Measurements from ENCODE around the gene ARHGAP28. TPM values are rescaled to one million over a fixed set of nuclear protein-coding genes. Genes with fewer than 3 reads are reported as not detected.

ARHGAP28 gene
- polyA plus RNA-seq, 3 donors, result not detected

DNA sequence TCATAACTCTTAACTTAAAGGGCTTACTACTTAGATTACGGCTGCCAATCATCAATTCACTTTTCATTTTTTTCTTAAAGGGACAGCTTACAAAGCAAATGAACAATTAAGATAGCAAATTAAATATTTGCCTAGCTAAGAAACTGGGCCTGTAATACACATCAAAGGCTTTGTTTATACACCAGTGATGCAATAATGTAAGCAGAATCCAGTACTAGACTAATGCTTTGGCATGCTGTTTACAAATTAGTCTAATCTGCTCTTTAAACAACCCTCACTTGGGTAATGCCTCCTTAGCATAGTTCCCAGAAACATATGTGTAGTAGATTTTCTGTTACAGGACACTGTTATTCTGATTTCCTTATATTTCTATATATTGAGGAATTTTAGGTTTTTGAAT is 105.8 kb downstream of the ARHGAP28 start:
- WGBS (ENCODE audit: insufficient coverage), result 100% methylated on average over 1 of the region's 1 CpG
- peaks cover 2 to 10% (median 4%) of the 10 kb centered on the region in 7 donors for H3K9me3 Mint-ChIP-seq
- no peak overlapping the region for H2AFZ ChIP-seq (ENCODE audit: insufficient read depth, low read depth, low read length, poor library complexity, severe bottlenecking)
- H3K4me1 ChIP-seq (ENCODE audit: control insufficient read depth in 1 of 2, insufficient read depth in 2 of 2, low read length in 2 of 2), result no peaks in the 10 kb centered on the region
- H3K4me1 Mint-ChIP-seq, result no peaks in the 10 kb centered on the region
- H4K20me1 ChIP-seq (ENCODE audit: insufficient read depth, low read length), result no peaks in the 10 kb centered on the region
- H3K9me3 ChIP-seq (replicated peaks in 1 of 2; ENCODE audit: control insufficient read depth in 1 of 2, insufficient read depth in 1 of 2, low read length in 2 of 2), result no peaks in the 10 kb centered on the region
- H3K27me3 Mint-ChIP-seq (ENCODE audit: low read depth in 3 of 3), result peaks cover 0 to 2% (median under 1%) of the 10 kb centered on the region in 3 donors
- H3K79me2 ChIP-seq (ENCODE audit: insufficient read depth, low read length), result no peaks in the 10 kb centered on the region
- no peak overlapping the region for H3K4me2 ChIP-seq (replicated peaks; ENCODE audit: extremely low read depth, low read length, poor library complexity, severe bottlenecking)
- no peak overlapping the region for H3K27ac Mint-ChIP-seq
- H3K36me3 Mint-ChIP-seq, result no peaks in the 10 kb centered on the region
- no peak overlapping the region for H3K9ac ChIP-seq (ENCODE audit: insufficient read depth, low read length, poor library complexity, severe bottlenecking)
- intact Hi-C loops (cut with micrococcal nuclease), result no loop called here
- no peak for DNase-seq
- no peak overlapping the region for H3K27ac ChIP-seq (ENCODE audit: low read depth in 1 of 2, low read length in 2 of 2)
- no peak overlapping the region for H3K4me3 ChIP-seq (replicated peaks in 1 of 3; ENCODE audit: low read depth in 2 of 3, low read length in 3 of 3)
- TF ChIP-seq, protein P1, sequence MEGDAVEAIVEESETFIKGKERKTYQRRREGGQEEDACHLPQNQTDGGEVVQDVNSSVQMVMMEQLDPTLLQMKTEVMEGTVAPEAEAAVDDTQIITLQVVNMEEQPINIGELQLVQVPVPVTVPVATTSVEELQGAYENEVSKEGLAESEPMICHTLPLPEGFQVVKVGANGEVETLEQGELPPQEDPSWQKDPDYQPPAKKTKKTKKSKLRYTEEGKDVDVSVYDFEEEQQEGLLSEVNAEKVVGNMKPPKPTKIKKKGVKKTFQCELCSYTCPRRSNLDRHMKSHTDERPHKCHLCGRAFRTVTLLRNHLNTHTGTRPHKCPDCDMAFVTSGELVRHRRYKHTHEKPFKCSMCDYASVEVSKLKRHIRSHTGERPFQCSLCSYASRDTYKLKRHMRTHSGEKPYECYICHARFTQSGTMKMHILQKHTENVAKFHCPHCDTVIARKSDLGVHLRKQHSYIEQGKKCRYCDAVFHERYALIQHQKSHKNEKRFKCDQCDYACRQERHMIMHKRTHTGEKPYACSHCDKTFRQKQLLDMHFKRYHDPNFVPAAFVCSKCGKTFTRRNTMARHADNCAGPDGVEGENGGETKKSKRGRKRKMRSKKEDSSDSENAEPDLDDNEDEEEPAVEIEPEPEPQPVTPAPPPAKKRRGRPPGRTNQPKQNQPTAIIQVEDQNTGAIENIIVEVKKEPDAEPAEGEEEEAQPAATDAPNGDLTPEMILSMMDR (IDR thresholded peaks at IDR 0.05), result no peak
- no peak overlapping the region for H3K4me3 Mint-ChIP-seq
- no peaks in the 10 kb centered on the region for H3K27me3 ChIP-seq (ENCODE audit: control insufficient read depth in 2 of 2, insufficient read depth in 2 of 2, low read length in 2 of 2)
- H3K36me3 ChIP-seq (replicated peaks in 1 of 2; ENCODE audit: control insufficient read depth in 1 of 2, insufficient read depth in 2 of 2, low read length in 2 of 2), result no peaks in the 10 kb centered on the region

- Histone ChIP-seq H3K4me1 (ENCODE audit: control insufficient read depth in 1 of 2, insufficient read depth in 2 of 2, low read length in 2 of 2) (no peaks in the 10 kb centered on the region), H2AFZ (ENCODE audit: insufficient read depth, low read depth, low read length, poor library complexity, severe bottlenecking) (no peak overlapping the region), H3K27ac (ENCODE audit: low read depth in 1 of 2, low read length in 2 of 2) (no peak overlapping the region), H3K36me3 (replicated peaks in 1 of 2; ENCODE audit: control insufficient read depth in 1 of 2, insufficient read depth in 2 of 2, low read length in 2 of 2) (no peaks in the 10 kb centered on the region), H3K4me2 (replicated peaks; ENCODE audit: extremely low read depth, low read length, poor library complexity, severe bottlenecking) (no peak overlapping the region), H4K20me1 (ENCODE audit: insufficient read depth, low read length) (no peaks in the 10 kb centered on the region), H3K9me3 (replicated peaks in 1 of 2; ENCODE audit: control insufficient read depth in 1 of 2, insufficient read depth in 1 of 2, low read length in 2 of 2) (no peaks in the 10 kb centered on the region), H3K79me2 (ENCODE audit: insufficient read depth, low read length) (no peaks in the 10 kb centered on the region), H3K4me3 (replicated peaks in 1 of 3; ENCODE audit: low read depth in 2 of 3, low read length in 3 of 3) (no peak overlapping the region), H3K27me3 (ENCODE audit: control insufficient read depth in 2 of 2, insufficient read depth in 2 of 2, low read length in 2 of 2) (no peaks in the 10 kb centered on the region), H3K9ac (ENCODE audit: insufficient read depth, low read length, poor library complexity, severe bottlenecking) (no peak overlapping the region)
- Mint-ChIP-seq H3K4me3 (no peak overlapping the region), H3K27ac (no peak overlapping the region), H3K9me3 (peaks cover 2 to 10% (median 5%) of the 10 kb centered on the region in 7 donors), H3K36me3 (no peaks in the 10 kb centered on the region), H3K4me1 (no peaks in the 10 kb centered on the region), H3K27me3 (ENCODE audit: low read depth in 3 of 3) (peaks cover 0 to 2% (median 0%) of the 10 kb centered on the region in 3 donors)
- no peak for DNase-seq
- intact Hi-C loops (cut with micrococcal nuclease), result no loop called here
- TF ChIP-seq, protein P1 (IDR thresholded peaks at IDR 0.05), result no peak
- 100% methylated on average over 1 of the region's 1 CpG for WGBS (ENCODE audit: insufficient coverage)
These were observed 106.8 kb downstream of the ARHGAP28 start for GRCh38 chr18:6836331-6836730.
